ENCODE measurements around the gene GRIP2. TPM values are rescaled to one million over a fixed set of nuclear protein-coding genes. Genes with fewer than 3 reads are reported as not detected.

Gene GRIP2
- total RNA-seq, 6 donors from 2014 or later = 0.33 to 1.0 (median 0.59) TPM

- H3K36me3 ChIP-seq = peaks cover 7 to 73% (median 56%) of the 10 kb centered on the region in 4 donors
- WGBS, 2 donors = 94 to 97% methylated on average over 2 to 8 of the region's 8 CpGs
- DNase-seq = no peak
Measured at GRCh38 chr3:14487086-14487485, 53.1 kb downstream of the GRIP2 start.

DNA sequence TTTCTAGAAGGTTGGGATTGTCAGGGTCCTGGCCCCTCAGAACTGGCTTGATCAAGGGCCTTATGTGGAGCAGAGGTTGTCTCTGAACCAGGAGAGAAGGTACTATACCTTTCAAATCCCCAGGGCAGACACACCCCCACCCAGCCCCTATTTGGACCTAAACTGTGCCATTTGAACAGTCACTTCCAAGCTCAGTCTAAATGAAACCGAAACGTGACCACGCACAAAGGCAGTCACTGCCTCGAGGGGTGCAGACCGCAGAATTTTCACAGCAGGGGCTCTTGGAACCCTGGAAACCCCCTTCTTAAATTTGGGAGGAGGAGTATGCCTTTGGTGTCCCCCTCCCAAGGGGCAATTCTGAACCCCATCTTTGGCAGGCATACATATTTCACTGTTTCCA lies 53.7 kb downstream of the GRIP2 start:
- TF ChIP-seq CTCF (IDR thresholded peaks at IDR 0.05) (no peak), EP300 (IDR thresholded peaks at IDR 0.05) (no peak), POLR2A (IDR thresholded peaks at IDR 0.05) (no peak)
- Histone ChIP-seq H3K36me3 (peaks cover 7 to 79% (median 63%) of the 10 kb centered on the region in 4 donors), H3K27me3 (no peaks in the 10 kb centered on the region), H3K4me1 (peaks cover 0 to 10% (median 4%) of the 10 kb centered on the region in 4 donors), H3K4me3 (no peak overlapping the region), H3K9me3 (no peaks in the 10 kb centered on the region), H3K27ac (no peak overlapping the region)
- no peak for ATAC-seq (ENCODE audit: low FRiP score in 2 of 2)
- WGBS, 2 donors = 83 to 90% methylated on average over 5 of the region's 5 CpGs
- no peak for DNase-seq

More at GRCh38 chr3:14487086-14487485, 53.1 kb downstream of the GRIP2 start:
- no peaks in the 10 kb centered on the region for H3K9me3 ChIP-seq
- no peak overlapping the region for H3K4me3 ChIP-seq
- no peak for ATAC-seq (ENCODE audit: low FRiP score in 2 of 2)
- no peaks in the 10 kb centered on the region for H3K27me3 ChIP-seq
- no peak overlapping the region for H3K27ac ChIP-seq
- H3K4me1 ChIP-seq = peaks cover 0 to 4% (median 2%) of the 10 kb centered on the region in 4 donors
- no peak for TF ChIP-seq CTCF (IDR thresholded peaks at IDR 0.05)
- no peak for TF ChIP-seq POLR2A (IDR thresholded peaks at IDR 0.05)
- no peak for TF ChIP-seq POLR2AphosphoS5 (IDR thresholded peaks at IDR 0.05)

DNA sequence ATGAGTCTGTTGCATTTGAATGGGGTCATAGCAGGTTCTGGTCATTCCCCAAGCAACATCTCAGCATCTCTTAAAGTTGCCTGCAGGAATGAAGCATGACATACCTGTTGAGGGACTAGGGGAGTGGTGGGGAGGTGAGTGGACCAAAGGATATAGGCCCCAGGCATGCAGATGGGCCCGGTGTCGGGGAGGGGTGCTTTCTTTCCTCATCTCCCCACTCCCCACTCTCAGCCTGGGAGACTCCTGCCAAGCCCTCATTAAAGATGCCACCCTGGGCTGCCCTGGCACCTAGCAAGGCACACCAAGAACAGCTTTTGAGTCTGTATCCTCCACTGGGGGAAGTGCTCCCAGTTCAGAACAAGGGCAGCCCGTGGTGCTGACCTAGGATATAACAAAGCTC lies 54.2 kb downstream of the GRIP2 start:
- no peak overlapping the region for H3K4me3 ChIP-seq
- TF ChIP-seq POLR2A (IDR thresholded peaks at IDR 0.05) (no peak), POLR2AphosphoS5 (IDR thresholded peaks at IDR 0.05) (no peak), CTCF (IDR thresholded peaks at IDR 0.05) (no peak), EP300 (IDR thresholded peaks at IDR 0.05) (no peak)

DNA sequence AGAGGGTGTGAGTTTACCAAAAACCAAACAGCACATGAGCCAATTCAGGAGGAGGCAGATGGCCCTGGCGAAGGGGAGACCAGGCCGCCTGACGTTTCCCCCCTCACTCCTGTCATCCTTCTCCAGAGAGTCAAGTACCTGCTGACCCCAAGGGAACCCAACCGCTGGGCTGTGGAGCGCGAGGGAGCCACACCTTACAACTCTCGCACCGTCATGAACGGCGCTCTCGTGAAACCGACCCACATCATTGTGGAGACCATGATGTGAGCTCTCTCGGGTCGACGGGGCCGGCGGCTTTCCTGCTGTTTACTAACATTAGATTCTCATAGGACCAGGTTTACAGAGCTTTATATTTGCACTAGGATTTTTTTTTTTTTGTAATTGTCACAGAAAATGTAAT lies 55.4 kb downstream of the GRIP2 start:
- ATAC-seq (ENCODE audit: low FRiP score in 2 of 2) (no peak), DNase-seq (no peak)
- Histone ChIP-seq H3K36me3 (peaks cover 20 to 96% (median 79%) of the 10 kb centered on the region in 4 donors), H3K9me3 (no peaks in the 10 kb centered on the region), H3K4me1 (peaks cover 0 to 11% (median 5%) of the 10 kb centered on the region in 4 donors), H3K4me3 (no peak overlapping the region), H3K27ac (no peak overlapping the region), H3K27me3 (no peaks in the 10 kb centered on the region)
- 87 to 90% methylated on average over 17 of the region's 17 CpGs for WGBS, 2 donors
- no peak for TF ChIP-seq EP300 (IDR thresholded peaks at IDR 0.05)
- no peak for TF ChIP-seq POLR2A (IDR thresholded peaks at IDR 0.05)
- no peak for TF ChIP-seq CTCF (IDR thresholded peaks at IDR 0.05)
- no peak for TF ChIP-seq POLR2AphosphoS5 (IDR thresholded peaks at IDR 0.05)

More for the DNA sequence above, 54.2 kb downstream of the GRIP2 start:
- whole genome bisulfite sequencing, 2 donors = 82 to 87% methylated on average over 2 to 3 of the region's 3 CpGs
- peaks cover 0 to 11% (median 5%) of the 10 kb centered on the region in 4 donors for H3K4me1 ChIP-seq
- H3K27ac ChIP-seq = no peak overlapping the region
- no peak for ATAC-seq (ENCODE audit: low FRiP score in 2 of 2)
- no peaks in the 10 kb centered on the region for H3K27me3 ChIP-seq
- H3K36me3 ChIP-seq = peaks cover 8 to 84% (median 67%) of the 10 kb centered on the region in 4 donors
- DNase-seq = no peak
- H3K9me3 ChIP-seq = no peaks in the 10 kb centered on the region

DNA sequence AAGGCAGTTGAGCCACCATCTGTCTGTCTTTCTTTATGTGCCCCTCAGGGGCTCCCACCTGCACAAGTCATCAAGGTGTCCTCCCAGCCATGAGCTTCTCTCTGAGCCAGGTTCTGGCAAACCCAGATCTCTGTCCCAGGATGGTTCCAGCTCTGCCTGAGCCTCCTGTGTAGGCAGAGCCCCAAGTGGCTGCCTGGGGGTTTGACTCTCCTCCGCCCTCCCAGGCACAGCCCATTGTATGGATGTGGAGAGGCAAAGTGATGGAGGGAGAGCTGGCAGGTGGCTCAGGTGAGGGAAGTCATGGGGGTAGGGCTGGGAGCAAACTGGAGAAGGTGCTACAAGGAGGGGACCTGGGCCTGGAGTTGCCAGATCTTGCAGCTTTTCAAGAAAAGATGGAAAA lies 56.9 kb downstream of the GRIP2 start:
- Histone ChIP-seq H3K36me3 (peaks cover 20 to 96% (median 87%) of the 10 kb centered on the region in 4 donors), H3K4me1 (peaks cover 0 to 11% (median 5%) of the 10 kb centered on the region in 4 donors), H3K9me3 (no peaks in the 10 kb centered on the region), H3K27me3 (no peaks in the 10 kb centered on the region), H3K27ac (no peak overlapping the region), H3K4me3 (no peak overlapping the region)
- TF ChIP-seq EP300 (IDR thresholded peaks at IDR 0.05) = no peak
- DNase-seq = no peak
- WGBS, 2 donors = 91 to 92% methylated on average over 1 of the region's 1 CpG
- ATAC-seq (ENCODE audit: low FRiP score in 2 of 2) = no peak
